HCT116 (cell line): Measurements from ENCODE around the gene TAF11L2. TPM values are rescaled to one million over a fixed set of nuclear protein-coding genes. Genes with fewer than 3 reads are reported as not detected.
"Not testable (repeated sequence)": the region's sequence is repeated elsewhere in the genome, so short reads cannot be mapped to it uniquely, and the experiment has no call there.

ENCODE experiments used
- ATAC-seq: fragments of 200-7000 bp; cut with Tn5 transposase; 2 replicates; pipeline ENCODE4 v1.9.1; 2020; ENCODE audit warnings: mild to moderate bottlenecking, moderate library complexity
- BruUV-seq: library from RNA; stranded (reverse); fragments of 400-500 nt; replicated peaks from 2 replicates; lab custom pipeline; 2021; lab: Mats Ljungman, UMichigan
- CTCF ChIA-PET: fragments of 300-600 bp; sonication (Branson Sonifier 250); formaldehyde crosslinking; loops from one replicate; lab custom pipeline; 2021; ENCODE audit warnings: antibody characterized with exemption; lab: Charles Lee
- POLR2A ChIA-PET: fragments of 300-600, 350-600 bp; sonication (Branson Sonifier 250); formaldehyde crosslinking; loops from one replicate; lab custom pipeline; 2021; ENCODE audit warnings: antibody characterized with exemption; lab: Charles Lee
- RAD21 ChIA-PET, 2 experiments: fragments of 300-600 bp; sonication (Branson Sonifier 250); formaldehyde crosslinking; loops; one replicate each; lab custom pipeline; 2023; ENCODE audit warnings: low total read pairs in 2 of 2; ENCODE audit not compliant: uncharacterized antibody in 2 of 2, unreplicated experiment in 2 of 2, low non-redundant PET in 1 of 2; lab: Charles Lee
- DNase-seq: peaks from one replicate; pipeline ENCODE4 v3.0.0-alpha.2; 2010; ENCODE audit warnings: low read depth, low spot score
- H2AFZ ChIP-seq: fragments of 200-600 bp; shearing (Covaris generic), sonication (generic); 2 replicates; pipeline ENCODE4 v1.6.1; 2017; ENCODE audit warnings: low read depth, mixed run types, mixed read lengths, antibody characterized with exemption, low read length; ENCODE audit not compliant: poor library complexity, severe bottlenecking
- H3K27ac ChIP-seq: 2 replicates; pipeline ENCODE4 v1.5.1; 2012; ENCODE audit warnings: low read depth, low read length
- H3K27me3 ChIP-seq: fragments of 200-600 bp; sonication (generic); 2 replicates; pipeline ENCODE4 v1.6.1; 2016; ENCODE audit warnings: mixed run types, low read length, mixed read lengths; ENCODE audit not compliant: insufficient read depth
- H3K36me3 ChIP-seq, 2 experiments: fragments of 200-500 bp in 1 of 2; fragments of 200-600 bp in 1 of 2; sonication (Bioruptor generic) in 1 of 2; sonication (generic) in 1 of 2; 2 replicates each; pipeline versions ENCODE4 v1.5.1 to v1.6.1; 2014 to 2016; ENCODE audit warnings: low read length in 2 of 2, inconsistent platforms in 1 of 2, mixed read lengths in 1 of 2, mixed run types in 1 of 2; ENCODE audit not compliant: insufficient read depth in 2 of 2, control insufficient read depth in 1 of 2
- H3K4me1 ChIP-seq, 2 experiments: fragments of 200-600 bp in 1 of 2; sonication (generic) in 1 of 2; 2 replicates each; pipeline versions ENCODE4 v1.5.1 to v1.6.1; 2012 to 2017; ENCODE audit warnings: low read length in 2 of 2, inconsistent platforms in 1 of 2, mild to moderate bottlenecking in 1 of 2, mixed read lengths in 1 of 2, mixed run types in 1 of 2, moderate library complexity in 1 of 2; ENCODE audit not compliant: insufficient read depth in 2 of 2, control insufficient read depth in 1 of 2
- H3K4me2 ChIP-seq: fragments of 200-600 bp; sonication (generic); 2 replicates; pipeline ENCODE4 v1.6.1; 2017; ENCODE audit warnings: mixed run types, low read length, mixed read lengths
- H3K4me3 ChIP-seq, 2 experiments: fragments of 200-600 bp in 1 of 2; sonication (generic) in 1 of 2; replicated peaks in 1 of 2; 2 replicates each; pipeline ENCODE4 v1.5.1; 2011 to 2016; ENCODE audit warnings: low read length in 2 of 2, control low read depth in 1 of 2, low read depth in 1 of 2, mild to moderate bottlenecking in 1 of 2, mixed read lengths in 1 of 2, mixed run types in 1 of 2
- H3K79me2 ChIP-seq: fragments of 200-600 bp; sonication (generic); 2 replicates; pipeline ENCODE4 v1.6.1; 2017; ENCODE audit warnings: mild to moderate bottlenecking, mixed run types, low read length, moderate library complexity, mixed read lengths; ENCODE audit not compliant: insufficient read depth
- H3K9ac ChIP-seq: fragments of 200-600 bp; sonication (generic); 2 replicates; pipeline ENCODE4 v1.6.1; 2016; ENCODE audit warnings: low read length, mixed read lengths
- H3K9me2 ChIP-seq: fragments of 200-600 bp; sonication (generic), shearing (Covaris generic); 2 replicates; pipeline ENCODE4 v1.6.1; 2017; ENCODE audit warnings: mixed run types, mild to moderate bottlenecking, moderate library complexity; ENCODE audit not compliant: insufficient read depth
- H3K9me3 ChIP-seq, 2 experiments: fragments of 200-500 bp in 1 of 2; fragments of 200-600 bp in 1 of 2; sonication (Bioruptor generic) in 1 of 2; sonication (generic) in 1 of 2; 2 replicates each; pipeline ENCODE4 v1.6.1; 2014 to 2017; ENCODE audit warnings: low read length in 2 of 2, mixed read lengths in 2 of 2, inconsistent platforms in 1 of 2, low read depth in 1 of 2, mild to moderate bottlenecking in 1 of 2, mixed run types in 1 of 2, moderate library complexity in 1 of 2; ENCODE audit not compliant: control insufficient read depth in 1 of 2, insufficient read depth in 1 of 2
- H4K20me1 ChIP-seq: fragments of 200-600 bp; sonication (generic), shearing (Covaris generic); 2 replicates; pipeline ENCODE4 v1.6.1; 2017; ENCODE audit warnings: mixed run types, mild to moderate bottlenecking, moderate library complexity; ENCODE audit not compliant: insufficient read depth
- ELF1 ChIP-seq: IDR thresholded peaks from 2 replicates; pipeline ENCODE4 v1.6.1; 2012; ENCODE audit warnings: low read depth, borderline replicate concordance
- FOSL1 ChIP-seq: IDR thresholded peaks from 2 replicates; pipeline ENCODE4 v1.6.1; 2012; ENCODE audit warnings: low read depth
- POLR2AphosphoS5 ChIP-seq: IDR thresholded peaks from 2 replicates; pipeline ENCODE4 v1.6.1; 2011; ENCODE audit warnings: mild to moderate bottlenecking, low read depth, low read length, moderate library complexity
- SIN3A ChIP-seq: IDR thresholded peaks from 2 replicates; pipeline ENCODE4 v1.6.1; 2012; ENCODE audit warnings: low read depth
- TCF7L2 ChIP-seq: IDR thresholded peaks from 2 replicates; pipeline ENCODE4 v1.7.0; 2011; ENCODE audit warnings: borderline replicate concordance, inconsistent platforms; ENCODE audit not compliant: insufficient read depth, insufficient read length; ENCODE audit errors: extremely low read depth
- ZFX ChIP-seq: fragments of 450-650 bp; IDR thresholded peaks from 2 replicates; pipeline ENCODE4 v1.6.1; 2017
- ZNF274 ChIP-seq: fragments of 200-500 bp; sonication (Bioruptor generic); IDR thresholded peaks from 2 replicates; pipeline ENCODE4 v1.6.1; 2014; ENCODE audit warnings: mild to moderate bottlenecking, low read depth, low read length, inconsistent platforms
- intact Hi-C: fragments of 100-400 bp; cut with micrococcal nuclease; formaldehyde crosslinking; loops from 2 replicates; pipeline ENCODE4 v1.10.0; 2022
- total RNA-seq: library from RNA; stranded (reverse); gene quantifications from one replicate; pipeline ENCODE4 v1.2.1, GENCODE V29; 2021; ENCODE audit not compliant: unreplicated experiment
- TF ChIP-seq, protein P1 (sequence below), 3 experiments: fragments of 200-600 bp in 1 of 3; sonication (generic) in 1 of 3; IDR thresholded peaks in 2 of 3; conservative IDR thresholded peaks in 1 of 3; 2 replicates each; pipeline ENCODE4 v1.5.1; 2012 to 2017; ENCODE audit warnings: low read depth in 2 of 3, low read length in 2 of 3, antibody characterized with exemption in 1 of 3, borderline replicate concordance in 1 of 3, control low read depth in 1 of 3, mild to moderate bottlenecking in 1 of 3, mixed read lengths in 1 of 3, mixed run types in 1 of 3, moderate library complexity in 1 of 3; ENCODE audit not compliant: insufficient read depth in 1 of 3

The TAF11L2 gene
- total RNA-seq, 1 experiment from 2014 or later, result not detected

DNA sequence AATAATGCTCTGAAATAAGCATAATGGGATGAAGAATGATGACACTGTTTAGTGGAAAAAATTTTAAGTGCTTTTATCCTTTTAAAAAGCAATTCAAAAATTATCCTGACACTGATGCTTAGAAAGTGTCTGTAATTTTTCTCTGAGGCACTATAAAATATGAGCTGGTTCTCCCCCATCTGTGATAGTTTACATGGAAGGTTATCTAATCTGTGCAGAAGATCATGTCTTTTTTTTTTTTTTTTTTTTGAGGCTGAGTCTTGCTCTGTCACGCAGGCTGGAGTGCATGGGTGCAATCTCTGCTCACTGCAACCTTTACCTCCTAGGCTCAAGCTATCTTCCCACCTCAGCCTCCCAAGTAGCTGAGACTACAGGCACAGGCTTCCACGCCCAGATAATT lies 15.2 kb upstream of the TAF11L2 start (continued):
- TF ChIP-seq TCF7L2 (no peak), FOSL1 (no peak), ELF1 (no peak), POLR2AphosphoS5 (no peak), SIN3A (no peak), ZNF274 (no peak), ZFX (no peak)
- TF ChIP-seq, protein P1, sequence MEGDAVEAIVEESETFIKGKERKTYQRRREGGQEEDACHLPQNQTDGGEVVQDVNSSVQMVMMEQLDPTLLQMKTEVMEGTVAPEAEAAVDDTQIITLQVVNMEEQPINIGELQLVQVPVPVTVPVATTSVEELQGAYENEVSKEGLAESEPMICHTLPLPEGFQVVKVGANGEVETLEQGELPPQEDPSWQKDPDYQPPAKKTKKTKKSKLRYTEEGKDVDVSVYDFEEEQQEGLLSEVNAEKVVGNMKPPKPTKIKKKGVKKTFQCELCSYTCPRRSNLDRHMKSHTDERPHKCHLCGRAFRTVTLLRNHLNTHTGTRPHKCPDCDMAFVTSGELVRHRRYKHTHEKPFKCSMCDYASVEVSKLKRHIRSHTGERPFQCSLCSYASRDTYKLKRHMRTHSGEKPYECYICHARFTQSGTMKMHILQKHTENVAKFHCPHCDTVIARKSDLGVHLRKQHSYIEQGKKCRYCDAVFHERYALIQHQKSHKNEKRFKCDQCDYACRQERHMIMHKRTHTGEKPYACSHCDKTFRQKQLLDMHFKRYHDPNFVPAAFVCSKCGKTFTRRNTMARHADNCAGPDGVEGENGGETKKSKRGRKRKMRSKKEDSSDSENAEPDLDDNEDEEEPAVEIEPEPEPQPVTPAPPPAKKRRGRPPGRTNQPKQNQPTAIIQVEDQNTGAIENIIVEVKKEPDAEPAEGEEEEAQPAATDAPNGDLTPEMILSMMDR (IDR thresholded peaks at IDR 0.05 in 2 of 3, conservative IDR thresholded peaks at IDR 0.05 in 1 of 3; ENCODE audit: borderline replicate concordance in 1 of 3, insufficient read depth in 1 of 3, low read depth in 2 of 3, low read length in 2 of 3), result no peak

DNA sequence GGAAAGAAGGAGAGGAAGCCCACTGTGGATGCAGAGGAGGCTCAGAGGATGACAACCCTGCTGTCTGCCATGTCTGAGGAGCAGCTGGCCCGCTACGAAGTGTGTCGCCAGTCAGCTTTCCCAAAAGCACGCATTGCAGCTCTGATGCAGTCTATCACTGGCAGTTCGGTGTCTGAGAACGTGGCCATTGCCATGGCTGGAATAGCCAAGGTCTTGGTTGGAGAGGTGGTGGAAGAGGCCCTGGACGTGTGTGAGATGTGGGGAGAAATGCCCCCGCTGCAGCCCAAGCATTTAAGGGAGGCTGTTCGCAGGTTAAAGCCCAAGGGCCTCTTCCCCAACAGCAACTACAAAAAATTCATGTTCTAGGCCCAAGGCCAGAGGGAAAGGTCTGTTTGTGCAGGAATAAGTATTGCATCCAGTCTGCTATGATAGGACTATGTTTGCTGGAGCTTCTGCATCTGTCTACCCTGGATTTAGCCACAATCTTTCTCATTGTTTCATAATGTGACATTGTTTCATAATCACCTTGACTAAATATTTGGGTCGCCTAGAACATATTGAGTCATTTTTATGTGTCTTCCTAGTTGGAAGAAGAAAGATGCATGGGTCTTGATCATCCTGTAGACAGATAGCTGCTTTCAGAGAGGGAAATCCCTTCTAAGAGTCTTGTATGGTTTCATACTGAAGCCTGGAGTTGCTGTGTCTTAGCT lies 11.4 kb upstream of the TAF11L2 start:
- H3K9me2 ChIP-seq, DNase-seq, H3K4me1 ChIP-seq, H3K9ac ChIP-seq, H2AFZ ChIP-seq, H3K27ac ChIP-seq, intact Hi-C loops, CTCF ChIA-PET, H4K20me1 ChIP-seq, H3K4me2 ChIP-seq, H3K36me3 ChIP-seq, ATAC-seq, H3K4me3 ChIP-seq, H3K27me3 ChIP-seq, BruUV-seq, POLR2A ChIA-PET, H3K9me3 ChIP-seq, RAD21 ChIA-PET, H3K79me2 ChIP-seq: not testable (repeated sequence)
